Duodenal mucosa (tissue), 2 donors: ENCODE results near the gene PRKG1.

Experiments
- H3K27ac ChIP-seq: one replicate; pipeline ENCODE4 v1.7.0; 2013; ENCODE audit warnings: low read depth, low read length
- H3K27me3 ChIP-seq, 2 donors: one replicate each; pipeline ENCODE4 v1.7.0; 2013; ENCODE audit warnings: low read length in 2 of 2, control low read depth in 1 of 2; ENCODE audit not compliant: insufficient read depth in 2 of 2, control insufficient read depth in 1 of 2
- H3K36me3 ChIP-seq, 2 donors: one replicate each; pipeline ENCODE4 v1.7.0; 2013; ENCODE audit warnings: low read length in 2 of 2, control low read depth in 1 of 2; ENCODE audit not compliant: insufficient read depth in 2 of 2, control insufficient read depth in 1 of 2
- H3K4me1 ChIP-seq, 2 donors: one replicate each; pipeline ENCODE4 v1.7.0; 2013; ENCODE audit warnings: low read length in 2 of 2, control low read depth in 1 of 2; ENCODE audit not compliant: insufficient read depth in 2 of 2, control insufficient read depth in 1 of 2
- H3K4me3 ChIP-seq, 2 donors: one replicate each; pipeline ENCODE4 v1.7.0; 2013; ENCODE audit warnings: low read length in 2 of 2, low read depth in 1 of 2
- H3K9ac ChIP-seq, 2 donors: one replicate each; pipeline ENCODE4 v1.7.0; 2013; ENCODE audit warnings: low read length in 2 of 2, low read depth in 1 of 2
- H3K9me3 ChIP-seq, 2 donors: one replicate each; pipeline ENCODE4 v1.7.0; 2013; ENCODE audit warnings: low read length in 2 of 2, control low read depth in 1 of 2; ENCODE audit not compliant: control insufficient read depth in 1 of 2

The PRKG1 gene

DNA sequence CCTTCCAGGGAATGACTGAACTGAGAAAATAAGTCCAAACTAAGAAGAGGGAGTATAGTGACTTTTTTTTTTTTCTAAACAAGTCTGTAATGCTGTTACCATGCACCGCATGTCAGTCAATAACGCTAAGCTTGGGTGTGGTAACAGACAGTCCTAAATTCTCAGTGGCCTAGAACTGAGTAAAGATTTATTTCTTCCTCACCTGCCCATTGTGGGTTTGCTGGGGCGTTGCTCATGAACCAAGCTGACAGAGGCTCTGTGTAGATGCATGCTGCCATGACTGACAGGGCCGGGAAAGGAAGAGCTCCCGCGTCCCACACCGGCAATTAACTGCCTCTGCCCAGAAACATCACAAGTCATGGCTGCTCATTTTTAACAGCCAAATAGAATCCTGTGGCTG, 25.5 kb upstream of the PRKG1 start:
- H3K9me3 ChIP-seq: no peaks in the 10 kb centered on the region

DNA sequence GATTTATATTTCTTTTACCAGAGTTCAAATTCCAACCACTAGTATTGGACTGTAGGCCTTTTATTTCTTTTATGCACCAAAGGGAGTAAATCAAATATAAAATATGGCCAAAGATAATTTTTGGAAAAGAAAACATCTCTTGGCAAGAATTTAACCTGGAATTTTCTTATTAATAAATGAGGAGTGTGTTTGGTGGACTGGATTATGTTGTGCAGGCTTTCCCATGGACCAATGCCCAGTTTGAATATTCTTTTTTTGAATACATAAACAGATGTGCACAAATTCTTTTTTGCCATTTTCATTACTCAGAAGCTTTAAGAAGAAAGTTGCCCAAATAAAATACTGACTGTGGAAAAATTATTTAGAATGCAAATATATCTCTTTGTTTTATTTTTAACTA, 22.1 kb upstream of the PRKG1 start:
- Histone ChIP-seq H3K27ac (no peak overlapping the region), H3K27me3 (no peaks in the 10 kb centered on the region), H3K9ac (no peak overlapping the region), H3K9me3 (no peaks in the 10 kb centered on the region), H3K36me3 (no peaks in the 10 kb centered on the region), H3K4me1 (no peaks in the 10 kb centered on the region), H3K4me3 (no peak overlapping the region)

More for the DNA sequence above, 25.5 kb upstream of the PRKG1 start:
- Histone ChIP-seq H3K9ac (no peak overlapping the region), H3K36me3 (no peaks in the 10 kb centered on the region), H3K27ac (no peak overlapping the region), H3K4me1 (no peaks in the 10 kb centered on the region), H3K27me3 (no peaks in the 10 kb centered on the region), H3K4me3 (no peak overlapping the region)

DNA sequence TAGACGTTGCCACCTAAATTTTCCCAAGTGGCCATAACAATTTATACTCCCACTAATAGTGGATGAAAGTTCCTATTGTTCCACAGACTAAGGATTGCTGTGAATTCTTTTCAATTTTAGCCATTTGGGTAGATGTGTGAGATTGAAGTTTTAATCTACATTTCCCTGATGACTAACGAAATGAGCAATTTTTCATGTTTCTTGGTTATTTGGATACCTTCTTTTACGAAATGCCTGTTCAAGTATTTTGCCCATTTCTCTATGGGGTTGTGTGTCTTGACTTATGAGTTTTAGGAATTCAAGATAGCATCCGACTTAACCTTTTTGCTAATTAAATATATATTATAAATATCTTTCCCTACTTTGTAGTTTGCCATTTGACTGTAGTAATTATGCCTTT, 16.4 kb upstream of the PRKG1 start:
- no peaks in the 10 kb centered on the region for H3K9me3 ChIP-seq
- no peaks in the 10 kb centered on the region for H3K4me1 ChIP-seq
- no peak overlapping the region for H3K9ac ChIP-seq
- no peaks in the 10 kb centered on the region for H3K27me3 ChIP-seq
- no peaks in the 10 kb centered on the region for H3K36me3 ChIP-seq
- no peak overlapping the region for H3K27ac ChIP-seq
- H3K4me3 ChIP-seq: no peak overlapping the region

DNA sequence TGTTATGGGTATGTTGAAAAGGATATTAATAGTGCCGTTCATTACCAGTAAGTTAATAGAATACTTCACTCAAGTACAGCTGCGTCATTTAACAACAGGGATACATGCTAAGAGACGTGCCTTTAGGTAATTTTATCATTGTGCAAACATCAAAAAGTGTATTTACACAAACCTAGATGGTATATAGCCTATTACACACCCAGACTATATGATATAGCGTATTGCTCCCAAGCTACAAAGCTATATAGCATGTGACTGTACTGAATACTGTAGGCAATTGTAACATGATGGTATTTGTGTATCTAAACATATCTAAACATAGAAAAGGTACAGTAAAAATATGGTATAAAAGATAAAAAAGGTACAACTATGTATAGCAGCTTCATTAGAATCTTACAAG, 11.1 kb upstream of the PRKG1 start:
- Histone ChIP-seq H3K4me3 (no peak overlapping the region), H3K4me1 (no peaks in the 10 kb centered on the region), H3K27ac (no peak overlapping the region), H3K27me3 (no peaks in the 10 kb centered on the region), H3K36me3 (no peaks in the 10 kb centered on the region), H3K9ac (no peak overlapping the region), H3K9me3 (no peaks in the 10 kb centered on the region)

DNA sequence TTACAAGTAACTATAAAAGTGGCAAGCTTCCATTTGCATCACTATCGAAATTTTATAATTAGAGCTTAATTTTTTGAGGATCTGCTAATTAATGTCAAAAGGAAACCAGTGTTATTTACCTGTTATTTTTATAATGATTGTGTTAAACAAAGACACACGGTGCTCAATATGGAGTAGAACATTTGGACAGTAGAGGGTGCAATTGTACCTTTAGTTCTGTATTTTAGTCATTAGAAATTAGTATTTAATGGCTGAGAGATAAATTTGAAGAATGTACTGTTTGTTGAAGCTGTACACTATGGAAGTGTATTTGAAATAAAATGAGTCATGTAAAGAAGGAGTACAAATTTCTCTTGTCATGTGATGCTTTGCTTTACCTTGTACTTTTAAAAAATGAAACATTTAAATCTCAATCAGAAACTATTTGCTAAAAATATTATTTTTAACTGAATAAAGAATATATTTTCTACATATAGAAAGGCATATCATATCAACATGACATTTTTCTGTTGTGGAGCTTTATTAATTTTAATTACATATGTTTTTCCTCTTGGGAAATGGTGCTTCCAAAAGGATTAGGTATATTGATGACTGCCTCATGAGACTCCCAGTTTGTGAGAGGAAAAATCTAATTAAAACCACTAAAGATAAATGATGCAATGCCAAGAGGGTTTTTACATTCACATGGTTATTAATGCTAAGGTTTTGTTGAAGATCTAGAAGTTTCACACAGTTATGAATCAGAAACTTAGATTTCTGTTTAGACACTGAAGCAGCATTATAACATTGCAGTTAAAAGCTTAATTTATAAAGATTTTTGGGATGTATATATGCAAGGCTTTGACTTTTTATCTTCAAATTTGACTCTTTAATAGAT, 10.4 kb upstream of the PRKG1 start:
- Histone ChIP-seq H3K27me3 (no peaks in the 10 kb centered on the region), H3K4me3 (no peak overlapping the region), H3K9me3 (no peaks in the 10 kb centered on the region), H3K9ac (no peak overlapping the region), H3K27ac (no peak overlapping the region), H3K36me3 (no peaks in the 10 kb centered on the region), H3K4me1 (no peaks in the 10 kb centered on the region)

DNA sequence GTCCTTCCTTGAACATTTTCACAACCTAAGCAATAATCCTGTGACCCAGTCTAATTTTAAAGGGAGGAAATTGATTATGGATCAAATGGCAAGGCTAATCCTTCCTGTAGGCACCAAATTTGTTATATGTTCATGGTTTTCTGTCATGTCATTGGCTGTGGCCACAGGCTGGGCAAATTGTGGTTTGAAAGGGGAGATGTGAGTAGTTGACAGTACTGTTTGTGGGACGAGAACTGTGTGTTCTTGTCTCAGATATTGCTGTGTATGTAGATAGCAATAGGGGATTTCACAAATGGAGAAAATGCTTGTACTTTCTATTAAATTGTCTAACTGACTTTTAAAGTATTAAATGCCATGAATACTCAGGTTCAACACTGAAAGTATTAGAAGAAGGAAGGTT, 8.1 kb upstream of the PRKG1 start:
- Histone ChIP-seq H3K4me1 (no peaks in the 10 kb centered on the region), H3K4me3 (no peak overlapping the region), H3K27ac (no peak overlapping the region)

DNA sequence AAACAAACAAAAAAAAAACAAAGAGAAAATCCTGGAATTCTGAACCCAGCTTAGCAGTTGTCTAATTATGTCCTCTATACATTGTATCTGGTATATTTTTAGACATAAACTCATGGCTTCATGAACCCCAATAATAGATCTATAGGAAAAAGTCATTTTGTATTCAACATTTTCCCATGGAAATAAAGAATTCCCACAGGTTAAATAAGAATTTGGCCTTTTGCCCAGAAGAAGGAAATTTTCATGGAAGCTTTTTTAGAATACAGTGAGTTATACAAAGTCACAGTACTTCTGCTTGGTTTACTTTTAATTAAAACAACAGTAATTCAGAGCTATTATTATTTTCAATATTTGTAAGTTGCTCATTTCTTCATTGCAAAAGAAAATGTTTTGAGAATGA, 2.1 kb upstream of the PRKG1 start:
- peaks cover 8 to 9% of the 10 kb centered on the region in 2 donors for H3K4me1 ChIP-seq
- H3K27me3 ChIP-seq: peaks cover 24 to 37% of the 10 kb centered on the region in 2 donors
- H3K9ac ChIP-seq: no peak overlapping the region
- no peaks in the 10 kb centered on the region for H3K9me3 ChIP-seq
- no peak overlapping the region for H3K27ac ChIP-seq
- H3K36me3 ChIP-seq: no peaks in the 10 kb centered on the region
- H3K4me3 ChIP-seq: no peak overlapping the region

More for the DNA sequence above, 8.1 kb upstream of the PRKG1 start:
- no peak overlapping the region for H3K9ac ChIP-seq
- no peaks in the 10 kb centered on the region for H3K9me3 ChIP-seq
- no peaks in the 10 kb centered on the region for H3K27me3 ChIP-seq
- H3K36me3 ChIP-seq: no peaks in the 10 kb centered on the region

DNA sequence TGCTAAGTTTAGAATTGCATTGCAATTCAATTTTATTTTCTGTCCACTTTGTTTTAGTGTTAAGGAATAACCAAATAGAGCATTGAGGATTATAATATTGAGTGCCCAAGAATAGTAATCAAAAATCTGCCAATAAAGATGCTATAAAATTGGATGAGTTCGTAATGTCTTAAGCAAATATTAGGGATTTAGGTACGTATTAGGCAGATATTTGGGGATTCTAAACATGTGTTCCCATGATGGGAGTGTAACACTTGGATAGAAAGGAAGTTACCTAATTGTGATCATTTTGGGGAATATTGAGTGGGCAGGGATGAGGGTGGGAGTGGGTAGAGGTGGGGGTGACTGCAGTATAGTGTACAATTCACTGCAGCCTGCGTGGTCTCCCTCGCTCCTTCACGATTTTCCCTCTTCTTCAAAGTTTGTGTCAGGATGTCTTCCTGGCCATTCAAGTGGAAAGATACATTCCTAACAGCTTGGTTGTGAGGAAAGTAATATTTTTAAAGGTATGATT, 1.3 kb upstream of the PRKG1 start:
- Histone ChIP-seq H3K27me3 (peaks cover 24 to 37% of the 10 kb centered on the region in 2 donors), H3K9me3 (no peaks in the 10 kb centered on the region), H3K27ac (no peak overlapping the region), H3K4me3 (peak overlapping the region; percentile 14 to 17), H3K36me3 (no peaks in the 10 kb centered on the region), H3K4me1 (peaks cover 8 to 9% of the 10 kb centered on the region in 2 donors), H3K9ac (no peak overlapping the region)

DNA sequence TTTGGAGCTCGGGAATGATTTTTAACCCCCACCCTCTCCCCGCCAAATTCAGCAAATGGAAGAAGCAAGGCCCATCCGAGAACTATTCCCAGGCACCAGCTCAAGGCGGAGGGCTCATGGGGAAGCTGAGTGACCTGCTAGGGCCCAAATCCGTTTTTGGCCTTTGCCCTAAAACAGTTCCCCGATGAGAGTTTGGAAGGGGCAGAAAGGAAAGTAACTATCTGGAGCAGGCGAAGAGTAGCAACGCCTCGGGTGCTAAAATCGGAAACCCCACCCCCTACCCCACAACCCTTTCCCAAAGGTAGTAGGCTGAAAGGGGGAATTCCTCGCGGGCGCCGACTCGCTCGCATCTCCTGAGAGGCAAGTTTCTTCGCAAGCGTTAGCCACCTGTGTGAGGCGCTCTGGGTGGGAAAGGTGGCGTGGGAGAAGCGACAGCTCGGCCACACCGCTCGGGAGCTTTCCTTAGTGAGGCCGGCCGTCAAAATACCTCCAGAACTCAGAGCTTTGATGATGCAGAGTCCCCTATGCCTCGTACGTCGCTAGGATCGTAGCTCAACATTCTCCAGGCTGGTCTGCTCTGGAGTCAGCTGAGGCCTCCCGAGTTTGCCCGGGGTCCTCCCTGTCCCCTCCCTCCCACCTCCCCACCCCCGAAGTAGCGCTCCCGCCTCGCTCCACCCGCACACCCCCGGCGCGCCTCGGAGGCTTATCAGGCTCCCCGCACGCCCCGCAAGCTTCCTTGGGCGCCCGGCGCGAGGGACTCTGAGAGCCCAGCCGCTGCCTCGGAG, 642 bp upstream of the PRKG1 start:
- peak overlapping the region; percentile 78 for H3K4me3 ChIP-seq
- no peaks in the 10 kb centered on the region for H3K36me3 ChIP-seq
- no peaks in the 10 kb centered on the region for H3K9me3 ChIP-seq
- peak overlapping the region; percentile 44 for H3K27ac ChIP-seq
- H3K27me3 ChIP-seq: peaks cover 24 to 37% of the 10 kb centered on the region in 2 donors
- peaks cover 8 to 9% of the 10 kb centered on the region in 2 donors for H3K4me1 ChIP-seq
- peak overlapping the region in 1 of 2 donors; percentile 26 for H3K9ac ChIP-seq
